Ascending aorta (tissue), 2 donors: ENCODE data around the gene STX2. TPM values are rescaled to one million over a fixed set of nuclear protein-coding genes. Genes with fewer than 3 reads are reported as not detected.
"Not testable (repeated sequence)": the region's sequence is repeated elsewhere in the genome, so short reads cannot be mapped to it uniquely, and the experiment has no call there.

Experiments
- DNase-seq, 2 donors: peaks; one replicate each; pipeline ENCODE4 v3.0.0-alpha.2; 2019; ENCODE audit warnings: low spot score in 2 of 2
- H3K27ac ChIP-seq, 2 donors: fragments of 200-600 bp; sonication (generic); one replicate each; pipeline ENCODE4 v1.5.1; 2016 to 2017; ENCODE audit warnings: mild to moderate bottlenecking in 1 of 2
- H3K27me3 ChIP-seq: fragments of 200-600 bp; sonication (generic); one replicate; pipeline ENCODE4 v1.5.1; 2017
- H3K36me3 ChIP-seq, 2 donors: fragments of 200-600 bp; sonication (generic); one replicate each; pipeline ENCODE4 v1.5.1; 2016
- H3K4me1 ChIP-seq, 2 donors: fragments of 200-600 bp; sonication (generic); one replicate each; pipeline ENCODE4 v1.5.1; 2016 to 2017; ENCODE audit warnings: mild to moderate bottlenecking in 1 of 2
- H3K4me3 ChIP-seq, 2 donors: fragments of 200-600 bp; sonication (generic); one replicate each; pipeline ENCODE4 v1.5.1; 2016 to 2017; ENCODE audit warnings: mild to moderate bottlenecking in 1 of 2
- H3K9me3 ChIP-seq, 2 donors: fragments of 200-600 bp; sonication (generic); one replicate each; pipeline ENCODE4 v1.5.1; 2016
- CTCF ChIP-seq, 3 experiments: fragments of 200-600 bp in 2 of 3; fragments of 450-650 bp in 1 of 3; sonication (generic) in 2 of 3; IDR thresholded peaks; one replicate each; pipeline ENCODE4 v1.5.1; 2016 to 2019; ENCODE audit warnings: antibody characterized with exemption in 3 of 3, mild to moderate bottlenecking in 1 of 3, moderate library complexity in 1 of 3
- intact Hi-C: fragments of 100-400 bp; cut with DNase I; formaldehyde crosslinking; loops from one replicate; pipeline ENCODE4 v1.15.1; 2023
- total RNA-seq: library from RNA; depleted of rRNA; stranded (reverse); fragments of >200 nt; gene quantifications from one replicate; pipeline ENCODE4 v1.1.0, GENCODE V29; 2016

Gene STX2
- total RNA-seq, 1 donor from 2014 or later = 16.6 TPM

DNA sequence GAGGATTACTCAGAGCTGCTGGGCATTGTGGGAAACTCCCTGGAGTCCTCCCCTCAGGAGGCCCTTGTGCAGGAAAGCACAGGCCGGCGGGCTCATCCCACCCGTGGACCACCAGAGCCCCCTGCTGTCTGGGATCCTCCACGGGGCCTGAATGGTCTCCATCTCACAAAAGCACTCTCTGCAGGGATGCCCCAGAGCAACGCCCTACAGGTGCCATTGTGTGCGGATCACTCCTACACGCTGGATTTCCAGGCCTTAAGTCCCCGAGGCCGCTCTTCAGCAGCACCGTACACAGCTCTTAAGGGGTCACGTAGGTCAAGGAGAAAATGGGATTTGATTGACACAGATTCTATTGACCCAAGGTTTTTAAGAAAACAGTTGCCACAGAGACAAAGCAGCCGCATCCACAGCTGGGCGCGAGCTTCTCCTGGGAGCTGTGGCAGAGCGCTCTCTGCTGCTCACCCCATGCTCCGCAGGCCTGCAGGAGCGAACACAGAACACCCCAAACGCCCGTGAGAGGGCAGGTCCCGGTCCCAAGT is 86.3 kb downstream of the STX2 start:
- H3K27ac ChIP-seq = no peak overlapping the region
- H3K27me3 ChIP-seq = no peaks in the 10 kb centered on the region
- no peak for DNase-seq
- no peak for TF ChIP-seq CTCF (IDR thresholded peaks at IDR 0.05)
- intact Hi-C loops = no loop called here
- no peaks in the 10 kb centered on the region for H3K36me3 ChIP-seq
- no peaks in the 10 kb centered on the region for H3K9me3 ChIP-seq
- H3K4me3 ChIP-seq = no peak overlapping the region
- no peaks in the 10 kb centered on the region for H3K4me1 ChIP-seq

- H3K4me1 ChIP-seq, DNase-seq, H3K9me3 ChIP-seq, H3K36me3 ChIP-seq, intact Hi-C loops, H3K4me3 ChIP-seq, H3K27ac ChIP-seq, H3K27me3 ChIP-seq: not testable (repeated sequence)
Observed at GRCh38 chr12:130752037-130752436, 87.0 kb downstream of the STX2 start.

GRCh38 chr12:130748786-130749185 is 90.3 kb downstream of the STX2 start:
- no peaks in the 10 kb centered on the region for H3K27me3 ChIP-seq
- no peaks in the 10 kb centered on the region for H3K9me3 ChIP-seq
- no peak for TF ChIP-seq CTCF (IDR thresholded peaks at IDR 0.05)
- H3K4me3 ChIP-seq = no peak overlapping the region
- no peak overlapping the region for H3K27ac ChIP-seq
- H3K4me1 ChIP-seq = no peaks in the 10 kb centered on the region
- H3K36me3 ChIP-seq = no peaks in the 10 kb centered on the region
- no peak for DNase-seq
- intact Hi-C loops = loop anchor here (10.0 kb wide), 1 partner anchor 704 kb away; no protein-coding TSS in a partner anchor

DNA sequence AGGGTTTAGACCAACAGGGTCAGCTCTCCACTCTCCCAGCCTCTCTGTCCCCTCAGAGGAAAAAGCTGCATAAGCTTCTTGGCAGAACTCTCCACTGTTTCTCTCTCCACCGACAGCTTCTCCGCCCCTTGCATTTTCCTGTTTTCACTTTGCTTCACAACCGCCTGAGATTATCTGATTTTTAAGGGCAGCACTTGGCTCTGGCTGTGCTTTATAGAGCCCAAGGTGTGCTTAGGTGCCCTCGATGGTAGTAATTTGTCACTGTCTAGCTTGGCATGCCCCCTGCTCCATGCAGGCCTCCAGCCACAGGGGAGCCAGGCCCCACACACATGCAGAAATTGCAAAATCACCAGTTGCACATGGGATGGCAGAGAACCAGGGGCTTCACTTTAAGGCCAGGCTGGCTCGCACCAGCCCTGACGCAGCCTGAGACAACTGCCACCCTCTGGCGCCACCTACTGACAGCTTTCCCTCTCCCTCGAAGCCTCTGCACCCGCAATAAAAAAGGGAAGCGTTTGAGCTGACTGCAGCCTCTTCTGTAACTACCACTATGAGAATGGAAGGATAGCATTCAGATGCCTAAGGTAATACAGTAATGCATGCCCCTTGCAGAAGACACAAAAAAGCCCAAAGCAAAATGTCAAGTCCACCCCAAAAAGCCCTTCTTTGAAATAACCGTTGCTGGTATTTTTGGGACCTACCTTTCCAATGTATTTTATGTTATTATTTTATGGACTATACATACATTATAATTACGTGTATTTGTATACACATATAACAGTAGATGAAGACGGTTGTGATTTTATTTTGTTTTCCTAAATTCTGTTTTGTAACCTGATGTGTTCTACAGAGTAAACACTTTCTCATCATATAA is 90.9 kb downstream of the STX2 start:
- Histone ChIP-seq H3K9me3 (no peaks in the 10 kb centered on the region), H3K4me3 (no peak overlapping the region), H3K36me3 (no peaks in the 10 kb centered on the region), H3K27ac (no peak overlapping the region), H3K4me1 (no peaks in the 10 kb centered on the region), H3K27me3 (no peaks in the 10 kb centered on the region)
- DNase-seq = peak in 1 of 2 donors; percentile 77
- intact Hi-C loops = loop anchor here (10.0 kb wide), 1 partner anchor 703 kb away; no protein-coding TSS in a partner anchor
- TF ChIP-seq CTCF (IDR thresholded peaks at IDR 0.05) = peak; percentile 43 to 77 (median 62)

- H3K4me1 ChIP-seq = no peaks in the 10 kb centered on the region
- no peak overlapping the region for H3K4me3 ChIP-seq
- intact Hi-C loops = loop anchor here (10.0 kb wide), 1 partner anchor 702 kb away; no protein-coding TSS in a partner anchor
- H3K9me3 ChIP-seq = no peaks in the 10 kb centered on the region
- DNase-seq = no peak
- no peak for TF ChIP-seq CTCF (IDR thresholded peaks at IDR 0.05)
- no peak overlapping the region for H3K27ac ChIP-seq
- no peaks in the 10 kb centered on the region for H3K36me3 ChIP-seq
- H3K27me3 ChIP-seq = no peaks in the 10 kb centered on the region
Observed at GRCh38 chr12:130746546-130746945, 92.5 kb downstream of the STX2 start.

- intact Hi-C loops = loop anchor here (10.0 kb wide), 1 partner anchor 701 kb away; no protein-coding TSS in a partner anchor
- Histone ChIP-seq H3K27me3 (no peaks in the 10 kb centered on the region), H3K9me3 (no peaks in the 10 kb centered on the region), H3K27ac (no peak overlapping the region), H3K4me3 (no peak overlapping the region), H3K36me3 (no peaks in the 10 kb centered on the region), H3K4me1 (no peaks in the 10 kb centered on the region)
- DNase-seq = no peak
- TF ChIP-seq CTCF (IDR thresholded peaks at IDR 0.05) = no peak
Observed at GRCh38 chr12:130745921-130746320, 93.1 kb downstream of the STX2 start.
